HepG2 (cell line): ENCODE data around the gene TRNP1.

Experiments
- AGO1 ChIP-seq: fragments of 200-400 bp; formaldehyde crosslinking; IDR thresholded peaks from 2 replicates; pipeline ENCODE4 v1.6.1; 2017; ENCODE audit warnings: mild to moderate bottlenecking, low read depth, low read length, moderate library complexity; ENCODE audit not compliant: poor library complexity, severe bottlenecking
- EZH2 ChIP-seq: conservative IDR thresholded peaks from 2 replicates; pipeline ENCODE4 v1.6.1; 2012; ENCODE audit warnings: mild to moderate bottlenecking, low read depth, low read length, moderate library complexity
- LCORL ChIP-seq, 2 experiments: fragments of 450-650 bp in 1 of 2; sonication (generic) in 1 of 2; formaldehyde crosslinking in 1 of 2; IDR thresholded peaks; 2 replicates each; pipeline versions ENCODE4 v1.5.0 to v1.6.1; 2017 to 2020; ENCODE audit warnings: antibody characterized with exemption in 1 of 2, missing genetic modification reagents in 1 of 2
- PHF8 ChIP-seq: sonication (generic); formaldehyde crosslinking; IDR thresholded peaks from 2 replicates; pipeline ENCODE4 v1.5.0; 2020; ENCODE audit warnings: missing genetic modification reagents
- RFX3 ChIP-seq: IDR thresholded peaks from 2 replicates; pipeline ENCODE4 v1.6.1; 2016; ENCODE audit warnings: missing biosample characterization, missing genetic modification reagents
- SMC3 ChIP-seq: IDR thresholded peaks from 2 replicates; pipeline ENCODE4 v1.6.1; 2011; ENCODE audit warnings: low read length, improper control_type of control experiment
- SUZ12 ChIP-seq: fragments of 150-350 bp; IDR thresholded peaks from 2 replicates; pipeline ENCODE4 v1.6.1; 2014; ENCODE audit warnings: low read depth, low read length
- TRIM24 ChIP-seq: sonication (generic); formaldehyde crosslinking; IDR thresholded peaks from 2 replicates; pipeline ENCODE4 v1.8.0; 2022; ENCODE audit warnings: mild to moderate bottlenecking, missing genetic modification reagents
- ZNF10 ChIP-seq: sonication (generic); formaldehyde crosslinking; IDR thresholded peaks from 2 replicates; pipeline ENCODE4 v1.4.0; 2020; ENCODE audit warnings: mild to moderate bottlenecking, low read depth, missing genetic modification reagents, borderline replicate concordance
- ZNF160 ChIP-seq: sonication (generic); formaldehyde crosslinking; IDR thresholded peaks from 2 replicates; pipeline ENCODE4 v1.8.0; 2022; ENCODE audit warnings: mild to moderate bottlenecking, inconsistent platforms, missing genetic modification reagents
- TF ChIP-seq, protein P1 (sequence below): sonication (generic); formaldehyde crosslinking; IDR thresholded peaks from 2 replicates; pipeline ENCODE4 v1.5.0; 2020; ENCODE audit warnings: mild to moderate bottlenecking, missing genetic modification reagents, moderate library complexity
- TF ChIP-seq, protein P2 (sequence below): sonication (generic); formaldehyde crosslinking; IDR thresholded peaks from 2 replicates; pipeline ENCODE4 v1.4.0; 2020; ENCODE audit warnings: missing genetic modification reagents
- TF ChIP-seq, protein P3 (sequence below): sonication (generic); formaldehyde crosslinking; IDR thresholded peaks from 2 replicates; pipeline ENCODE4 v1.5.1; 2020; ENCODE audit warnings: mild to moderate bottlenecking, missing genetic modification reagents, moderate library complexity

DNA sequence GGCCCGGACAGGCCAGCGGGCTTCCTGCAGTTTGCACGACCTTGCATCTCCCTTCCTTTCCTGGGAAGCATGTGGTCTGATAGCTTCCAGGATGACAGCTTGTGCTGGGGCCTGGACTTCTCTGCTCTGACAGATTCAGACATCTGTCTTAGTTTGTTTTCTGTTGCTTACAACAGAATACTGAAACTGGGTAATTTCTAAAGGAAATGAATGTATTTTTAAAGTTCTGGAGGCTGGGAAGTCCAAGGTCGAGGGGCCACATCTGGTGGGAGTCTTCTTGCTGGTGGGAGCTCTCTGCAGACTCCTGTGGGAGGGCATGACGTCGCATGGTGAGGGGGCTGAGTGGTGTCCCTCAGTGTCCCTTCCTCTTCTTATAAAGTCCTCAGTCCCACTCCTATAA, 54.4 kb downstream of the TRNP1 start:
- TF ChIP-seq EZH2 (no peak), AGO1 (no peak), RFX3 (CRISPR knock-in tag) (no peak), ZNF10 (CRISPR knock-in tag) (no peak), SMC3 (no peak), TRIM24 (CRISPR knock-in tag) (no peak), PHF8 (CRISPR knock-in tag) (no peak), SUZ12 (no peak), ZNF160 (CRISPR knock-in tag) (no peak), LCORL (IDR thresholded peaks at IDR 0.05) (no peak), LCORL (CRISPR knock-in tag; IDR thresholded peaks at IDR 0.05) (no peak)
- TF ChIP-seq, protein P1, sequence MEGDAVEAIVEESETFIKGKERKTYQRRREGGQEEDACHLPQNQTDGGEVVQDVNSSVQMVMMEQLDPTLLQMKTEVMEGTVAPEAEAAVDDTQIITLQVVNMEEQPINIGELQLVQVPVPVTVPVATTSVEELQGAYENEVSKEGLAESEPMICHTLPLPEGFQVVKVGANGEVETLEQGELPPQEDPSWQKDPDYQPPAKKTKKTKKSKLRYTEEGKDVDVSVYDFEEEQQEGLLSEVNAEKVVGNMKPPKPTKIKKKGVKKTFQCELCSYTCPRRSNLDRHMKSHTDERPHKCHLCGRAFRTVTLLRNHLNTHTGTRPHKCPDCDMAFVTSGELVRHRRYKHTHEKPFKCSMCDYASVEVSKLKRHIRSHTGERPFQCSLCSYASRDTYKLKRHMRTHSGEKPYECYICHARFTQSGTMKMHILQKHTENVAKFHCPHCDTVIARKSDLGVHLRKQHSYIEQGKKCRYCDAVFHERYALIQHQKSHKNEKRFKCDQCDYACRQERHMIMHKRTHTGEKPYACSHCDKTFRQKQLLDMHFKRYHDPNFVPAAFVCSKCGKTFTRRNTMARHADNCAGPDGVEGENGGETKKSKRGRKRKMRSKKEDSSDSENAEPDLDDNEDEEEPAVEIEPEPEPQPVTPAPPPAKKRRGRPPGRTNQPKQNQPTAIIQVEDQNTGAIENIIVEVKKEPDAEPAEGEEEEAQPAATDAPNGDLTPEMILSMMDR (CRISPR knock-in tag), result no peak
- TF ChIP-seq, protein P2, sequence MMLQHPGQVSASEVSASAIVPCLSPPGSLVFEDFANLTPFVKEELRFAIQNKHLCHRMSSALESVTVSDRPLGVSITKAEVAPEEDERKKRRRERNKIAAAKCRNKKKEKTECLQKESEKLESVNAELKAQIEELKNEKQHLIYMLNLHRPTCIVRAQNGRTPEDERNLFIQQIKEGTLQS (CRISPR knock-in tag), result no peak
- TF ChIP-seq, protein P3, sequence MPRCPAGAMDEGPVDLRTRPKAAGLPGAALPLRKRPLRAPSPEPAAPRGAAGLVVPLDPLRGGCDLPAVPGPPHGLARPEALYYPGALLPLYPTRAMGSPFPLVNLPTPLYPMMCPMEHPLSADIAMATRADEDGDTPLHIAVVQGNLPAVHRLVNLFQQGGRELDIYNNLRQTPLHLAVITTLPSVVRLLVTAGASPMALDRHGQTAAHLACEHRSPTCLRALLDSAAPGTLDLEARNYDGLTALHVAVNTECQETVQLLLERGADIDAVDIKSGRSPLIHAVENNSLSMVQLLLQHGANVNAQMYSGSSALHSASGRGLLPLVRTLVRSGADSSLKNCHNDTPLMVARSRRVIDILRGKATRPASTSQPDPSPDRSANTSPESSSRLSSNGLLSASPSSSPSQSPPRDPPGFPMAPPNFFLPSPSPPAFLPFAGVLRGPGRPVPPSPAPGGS, result no peak
